GM18526 (cell line): ENCODE results near the gene ITGAE.

Source experiments
- POLR2A ChIP-seq: IDR thresholded peaks from 3 replicates; pipeline ENCODE4 v1.6.1; 2011; ENCODE audit not compliant: insufficient read length; ENCODE audit errors: extremely low read depth

ITGAE gene

DNA sequence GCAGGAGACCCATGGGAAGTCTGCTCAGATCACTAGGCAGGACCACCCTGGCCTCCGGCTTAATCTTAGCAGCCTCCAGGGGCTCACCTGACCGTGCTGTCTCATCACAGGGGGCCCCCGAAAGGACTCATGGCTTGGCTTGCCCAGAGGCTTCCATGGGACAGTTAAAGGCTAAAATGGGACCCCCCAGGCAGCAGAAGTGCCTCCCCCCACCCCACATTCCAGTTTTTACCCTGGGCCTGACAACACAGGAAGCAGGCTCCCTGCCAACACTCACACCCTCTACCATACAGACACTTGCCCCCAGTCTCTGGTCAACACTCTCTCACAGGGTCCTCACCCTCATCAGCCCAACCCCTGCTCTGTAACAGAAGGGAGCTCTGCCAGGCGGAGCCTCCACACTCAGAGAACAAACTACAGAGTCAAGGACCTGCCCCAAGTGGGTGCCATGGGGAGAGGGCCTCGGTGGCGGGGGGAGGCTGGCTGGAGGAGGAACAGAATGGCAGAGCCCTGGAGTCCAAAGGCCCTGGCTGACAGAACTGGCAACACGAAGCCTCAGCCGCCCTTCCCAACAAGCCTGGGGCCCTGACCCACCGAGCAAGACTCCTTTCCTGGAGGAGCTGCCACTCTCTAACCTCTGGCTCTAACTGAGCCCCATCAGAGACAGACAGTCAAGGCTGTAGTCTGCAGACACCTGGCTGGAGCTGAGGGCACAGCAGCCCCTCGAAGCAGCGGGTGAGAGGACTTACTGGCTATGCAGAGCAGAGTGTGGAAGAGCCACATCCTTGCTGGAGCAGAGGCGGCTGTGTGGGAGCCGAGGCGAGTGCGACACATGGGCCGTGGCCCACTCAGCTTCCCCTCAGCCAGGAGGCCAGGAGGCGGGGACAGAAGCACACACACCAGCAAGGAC is at the start of gene ITGAE:
Gene ITGAE (minus strand): TSS at position 827 of the 910 bp plus-strand sequence. CDS start 44 bp downstream, at position 783.
- TF ChIP-seq POLR2A: no peak

GRCh38 chr17:3848229-3848835 is 47.3 kb upstream of the ITGAE start:
- TF ChIP-seq POLR2A: no peak

DNA sequence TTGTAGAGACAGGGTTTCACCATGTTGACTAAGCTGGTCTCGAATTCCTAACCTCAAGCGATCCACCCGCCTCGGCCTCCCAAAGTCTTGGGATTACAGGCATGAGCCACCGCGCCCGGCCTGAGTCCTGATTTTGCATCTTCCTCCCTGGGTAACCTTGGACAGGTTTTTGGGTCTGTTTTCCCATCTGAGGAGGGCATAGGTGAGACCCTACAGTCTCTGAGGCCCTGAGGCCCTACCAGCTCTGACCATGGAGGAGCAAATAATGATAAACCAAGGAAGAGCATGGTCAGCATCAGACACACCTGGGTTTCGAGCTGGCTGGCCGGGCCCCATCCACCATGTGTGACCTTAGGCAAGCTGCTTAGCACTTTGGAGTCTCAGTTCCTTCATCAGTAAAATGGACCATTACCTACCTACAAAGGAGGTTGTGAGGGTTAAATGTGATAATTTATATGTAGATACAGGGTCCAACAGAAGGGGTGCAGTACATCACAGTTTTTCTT is 46.2 kb upstream of the ITGAE start:
- TF ChIP-seq POLR2A: no peak

DNA sequence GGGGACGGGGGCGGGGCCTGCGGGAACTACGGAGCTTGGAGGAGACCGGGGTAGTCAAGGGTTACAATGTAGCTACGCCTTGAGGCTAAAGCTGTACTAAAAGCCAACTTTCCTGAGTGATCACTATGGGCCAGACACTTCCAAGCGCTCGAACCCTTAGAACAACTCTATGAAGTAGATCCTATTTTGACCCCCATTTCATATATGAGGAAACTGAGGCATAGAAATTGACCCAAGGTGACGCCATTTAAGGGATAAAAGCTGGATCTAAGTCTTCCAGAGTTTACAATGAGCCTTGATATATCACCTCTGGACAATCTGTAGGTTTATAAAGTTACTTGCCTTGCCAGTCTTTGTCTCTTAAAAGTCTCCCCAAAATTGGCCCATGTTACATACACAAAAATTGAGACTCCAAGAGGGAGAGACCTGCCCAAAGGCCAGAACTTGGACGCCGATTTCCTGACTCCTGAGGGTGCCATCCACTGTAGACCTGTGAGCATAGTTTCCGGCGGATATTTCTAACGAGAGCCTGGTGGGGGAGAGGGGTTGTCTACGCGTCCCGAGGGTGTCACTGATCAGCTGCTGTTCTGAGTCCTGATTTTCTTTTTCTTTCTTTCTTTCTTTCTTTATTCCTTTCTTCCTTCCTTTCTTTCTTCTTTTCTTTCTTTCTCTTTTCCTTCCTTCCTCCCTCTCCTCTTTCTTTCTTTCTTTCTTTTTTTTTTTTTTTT is 45.6 kb upstream of the ITGAE start:
- TF ChIP-seq POLR2A: no peak

GRCh38 chr17:3845621-3846436 is 44.8 kb upstream of the ITGAE start, which contains the start of gene NCBP3:
NCBP3 (minus strand) TSS chr17:3846246; CDS start chr17:3846223, 23 bp downstream.
- peak; percentile 92 for TF ChIP-seq POLR2A

GRCh38 chr17:3845291-3845620 is 44.3 kb upstream of the ITGAE start:
- no peak for TF ChIP-seq POLR2A

- no peak for TF ChIP-seq POLR2A
These were observed 43.0 kb upstream of the ITGAE start for GRCh38 chr17:3843935-3844516.

DNA sequence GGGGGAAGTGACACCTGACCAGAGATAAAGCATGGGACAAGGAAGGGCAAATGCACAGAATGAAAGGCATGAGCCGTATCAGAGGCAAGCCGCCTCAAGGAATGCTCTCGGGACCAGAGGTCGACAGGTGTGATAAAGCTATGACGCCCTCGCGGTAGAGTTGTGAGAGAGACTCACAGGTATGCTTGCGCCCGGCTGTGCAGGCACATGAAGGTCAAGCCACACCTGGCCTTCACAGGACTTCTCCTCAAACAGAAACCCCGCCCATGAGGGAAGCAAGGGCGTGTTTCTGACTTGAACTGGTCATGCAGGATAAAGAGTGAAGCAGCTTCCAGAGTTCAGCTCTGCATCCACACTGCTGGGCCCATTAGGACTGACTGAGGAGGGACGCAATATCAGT is 37.2 kb upstream of the ITGAE start:
- no peak for TF ChIP-seq POLR2A

GRCh38 chr17:3836551-3836950 is 35.6 kb upstream of the ITGAE start:
- TF ChIP-seq POLR2A: no peak

- TF ChIP-seq POLR2A: no peak
These were observed 34.6 kb upstream of the ITGAE start for GRCh38 chr17:3835410-3836229.

DNA sequence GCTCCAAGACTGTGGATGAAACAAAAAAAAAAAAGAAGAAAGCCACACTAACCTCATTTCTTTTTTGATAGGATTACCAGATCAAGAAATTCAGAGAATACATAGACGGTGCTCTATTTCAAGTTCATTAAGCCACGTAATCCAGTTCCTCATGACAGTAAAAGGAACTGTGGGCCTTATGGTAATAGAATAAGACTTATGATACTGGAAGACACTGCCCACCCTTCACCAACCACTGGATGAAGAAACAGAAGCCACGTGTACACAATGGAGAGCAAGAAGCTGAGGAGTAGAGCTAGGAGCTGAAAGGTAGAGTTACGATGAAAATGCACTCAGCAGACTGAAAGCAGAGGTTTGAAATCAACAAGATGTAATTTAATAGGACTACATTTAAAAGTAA is 33.8 kb upstream of the ITGAE start:
- no peak for TF ChIP-seq POLR2A

- no peak for TF ChIP-seq POLR2A
These were observed 27.9 kb upstream of the ITGAE start for GRCh38 chr17:3828852-3829232.

DNA sequence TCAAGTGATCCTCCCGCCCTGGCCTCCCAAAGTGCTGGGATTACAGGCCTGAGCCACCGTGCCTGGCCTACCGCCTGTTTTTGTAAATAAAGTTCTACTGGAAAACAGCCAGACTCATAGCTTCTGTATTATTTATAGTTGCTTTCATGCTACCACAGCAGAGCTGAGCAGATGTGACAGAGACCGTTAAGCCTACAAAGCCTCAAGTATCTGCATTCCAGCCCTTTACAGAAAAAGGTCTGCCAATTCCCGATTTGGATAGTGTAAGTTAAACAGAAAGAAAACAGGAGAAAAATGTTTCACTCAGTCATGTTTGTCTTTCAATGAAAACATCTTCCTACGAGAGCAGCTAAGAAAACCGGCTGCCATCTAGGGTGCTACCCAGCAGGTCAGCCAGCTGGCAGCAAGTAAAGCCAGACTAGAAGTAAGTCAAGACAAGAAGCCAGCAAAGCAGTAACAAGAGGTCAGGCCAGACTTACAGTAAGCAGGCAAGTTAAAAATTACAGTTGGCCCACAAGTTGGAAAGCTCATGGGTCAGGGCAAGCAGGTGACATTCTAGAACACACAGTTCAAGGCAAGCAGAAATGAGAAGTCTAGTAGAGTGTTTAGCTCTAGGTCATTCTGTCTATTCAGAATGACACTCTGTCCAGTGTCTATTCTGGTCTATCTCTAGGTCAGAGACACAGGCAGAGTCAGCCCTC is 27.3 kb upstream of the ITGAE start:
- TF ChIP-seq POLR2A: no peak
